GM18502 (cell line): ENCODE results near the gene ACR.

Source experiments
- ATAC-seq: cut with Tn5 transposase; IDR thresholded peaks from one replicate; pipeline ENCODE4 v1.9.1; 2021; ENCODE audit warnings: mild to moderate bottlenecking; ENCODE audit not compliant: unreplicated experiment, poor library complexity

ACR gene

GRCh38 chr22:50702261-50702671 is 35.7 kb upstream of the ACR start:
- no peak for ATAC-seq

GRCh38 chr22:50702821-50703725 is 34.9 kb upstream of the ACR start:
- no peak for ATAC-seq

- ATAC-seq: no peak
Measured at GRCh38 chr22:50703726-50704509, 34.1 kb upstream of the ACR start.

GRCh38 chr22:50704510-50705218 is 33.3 kb upstream of the ACR start:
- ATAC-seq: no peak

GRCh38 chr22:50705219-50705691 is 32.7 kb upstream of the ACR start:
- no peak for ATAC-seq

- no peak for ATAC-seq
Measured at GRCh38 chr22:50705851-50706351, 32.1 kb upstream of the ACR start.

GRCh38 chr22:50706481-50707125 is 31.4 kb upstream of the ACR start:
- ATAC-seq: no peak

GRCh38 chr22:50708474-50708873 is 29.5 kb upstream of the ACR start:
- ATAC-seq: no peak

- no peak for ATAC-seq
Measured at GRCh38 chr22:50708996-50709395, 29.0 kb upstream of the ACR start.

- ATAC-seq: no peak
Measured at GRCh38 chr22:50710221-50710620, 27.8 kb upstream of the ACR start.

- ATAC-seq: no peak
Measured at GRCh38 chr22:50710886-50711285, 27.1 kb upstream of the ACR start.

- no peak for ATAC-seq
Measured at GRCh38 chr22:50711446-50712340, 26.3 kb upstream of the ACR start.

GRCh38 chr22:50712341-50713007 is 25.5 kb upstream of the ACR start:
- ATAC-seq: no peak

- ATAC-seq: no peak
Measured at GRCh38 chr22:50713008-50713385, 25.0 kb upstream of the ACR start.

- no peak for ATAC-seq
Measured at GRCh38 chr22:50713571-50714056, 24.4 kb upstream of the ACR start.

GRCh38 chr22:50714150-50714549 is 23.9 kb upstream of the ACR start:
- no peak for ATAC-seq

- ATAC-seq: no peak
Measured at GRCh38 chr22:50714631-50715179, 23.3 kb upstream of the ACR start.

GRCh38 chr22:50715250-50715649 is 22.8 kb upstream of the ACR start:
- no peak for ATAC-seq
